HUDEP-2 (cell line): ENCODE data around the gene DCUN1D5.
A peak's percentile ranks its signal among the peaks of the same experiment; 100 is the strongest.

Experiments used
- DNase-seq, 76 experiments: peaks; one replicate each; lab custom pipeline; 2025; ENCODE audit not compliant: unreplicated experiment in 76 of 76; lab: John Stamatoyannopoulos, UW

DCUN1D5 gene

GRCh38 chr11:103091801-103092524 lies at the start of gene DCUN1D5:
TSS of gene DCUN1D5 (minus strand) at chr11:103092160. CDS start at chr11:103091872, 288 bp downstream.
- peak in 75 of 76 experiments; percentile 32 to 97 (median 90) for DNase-seq

GRCh38 chr11:103125462-103125861 lies 33.5 kb upstream of the DCUN1D5 start:
- DNase-seq, result no peak

GRCh38 chr11:103114836-103115235 lies 22.9 kb upstream of the DCUN1D5 start:
- DNase-seq, result no peak

GRCh38 chr11:103112364-103112763 lies 20.4 kb upstream of the DCUN1D5 start:
- DNase-seq, result no peak

GRCh38 chr11:103111400-103111799 lies 19.4 kb upstream of the DCUN1D5 start:
- no peak for DNase-seq

GRCh38 chr11:103110391-103110790 lies 18.4 kb upstream of the DCUN1D5 start:
- peak in 5 of 76 experiments; percentile 8 to 20 (median 17) for DNase-seq

- DNase-seq, result peak in 1 of 76 experiments; percentile 51
Measured at GRCh38 chr11:103109818-103110388, 17.9 kb upstream of the DCUN1D5 start.

- DNase-seq, result peak in 75 of 76 experiments; percentile 21 to 92 (median 80)
Measured at GRCh38 chr11:103108933-103109817, 17.2 kb upstream of the DCUN1D5 start, which contains the start of gene DYNC2H1. TSS of gene DYNC2H1 (plus strand) at chr11:103109426. CDS start at chr11:103109575, 149 bp downstream.

GRCh38 chr11:103097279-103097678 lies 5.3 kb upstream of the DCUN1D5 start:
- DNase-seq, result no peak

GRCh38 chr11:103091064-103091800 lies 728 bp downstream of the DCUN1D5 start:
- peak in 48 of 76 experiments; percentile 2 to 66 (median 36) for DNase-seq

GRCh38 chr11:103086461-103086860 lies 5.5 kb downstream of the DCUN1D5 start:
- peak in 1 of 76 experiments; percentile 18 for DNase-seq

GRCh38 chr11:103085758-103086365 lies 6.1 kb downstream of the DCUN1D5 start:
- no peak for DNase-seq

GRCh38 chr11:103079833-103080232 lies 12.1 kb downstream of the DCUN1D5 start:
- DNase-seq, result no peak

GRCh38 chr11:103078710-103079109 lies 13.2 kb downstream of the DCUN1D5 start:
- DNase-seq, result no peak

GRCh38 chr11:103077554-103077953 lies 14.4 kb downstream of the DCUN1D5 start:
- DNase-seq, result no peak

GRCh38 chr11:103076361-103076760 lies 15.6 kb downstream of the DCUN1D5 start:
- no peak for DNase-seq

- no peak for DNase-seq
Measured at GRCh38 chr11:103071008-103071407, 21.0 kb downstream of the DCUN1D5 start.

GRCh38 chr11:103070142-103070541 lies 21.8 kb downstream of the DCUN1D5 start:
- DNase-seq, result no peak

- no peak for DNase-seq
Measured at GRCh38 chr11:103069367-103069766, 22.6 kb downstream of the DCUN1D5 start.

- peak in 3 of 76 experiments; percentile 10 to 17 (median 13) for DNase-seq
Measured at GRCh38 chr11:103067118-103067517, 24.8 kb downstream of the DCUN1D5 start.
